Hematopoietic multipotent progenitor cell treated with erythropoietin and hydrocortisone succinate and interleukin-3 and kit ligand, for 15 days (in vitro differentiated cells): ENCODE results near the gene ZNF92.
A peak's percentile ranks its signal among the peaks of the same experiment; 100 is the strongest.
"Not testable (repeated sequence)": the region's sequence is repeated elsewhere in the genome, so short reads cannot be mapped to it uniquely, and the experiment has no call there.

Experiments used
- DNase-seq: peaks from one replicate; pipeline ENCODE4 v3.0.0-alpha.2; 2015; ENCODE audit warnings: low spot score

The ZNF92 gene

DNA sequence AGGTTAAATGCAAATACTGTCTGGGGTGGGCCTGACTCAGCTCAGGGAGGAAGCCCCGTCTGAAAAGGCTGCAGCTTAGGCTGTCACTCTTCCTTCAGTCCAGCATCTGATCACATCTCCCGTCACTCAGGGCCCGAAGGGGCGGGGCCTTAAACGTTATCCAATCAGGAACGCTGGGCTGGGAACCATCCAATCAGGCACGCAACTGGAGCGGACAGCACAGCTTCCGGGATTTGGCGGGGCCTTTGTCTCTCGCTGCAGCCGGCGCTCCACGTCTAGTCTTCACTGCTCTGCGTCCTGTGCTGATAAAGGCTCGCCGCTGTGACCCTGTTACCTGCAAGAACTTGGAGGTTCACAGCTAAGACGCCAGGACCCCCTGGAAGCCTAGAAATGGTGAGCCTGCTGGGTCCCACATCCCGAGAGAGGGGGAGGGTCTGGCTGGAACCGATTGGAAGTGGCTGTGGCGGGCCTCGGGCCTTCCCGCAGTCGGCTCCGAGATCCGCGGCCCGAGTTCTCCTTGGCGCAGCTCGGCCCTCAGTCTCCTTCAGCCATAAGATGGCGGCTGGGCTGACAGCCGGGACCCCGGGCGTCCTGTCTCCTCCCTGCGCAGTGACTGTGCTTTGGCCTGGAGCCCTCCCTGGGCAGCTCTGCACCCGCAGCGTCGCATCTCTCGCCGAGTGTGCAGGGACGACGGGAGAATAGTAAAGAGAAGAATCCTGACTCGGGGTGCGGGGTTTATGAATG lies at the start of gene ZNF92:
Gene ZNF92, plus strand, starts transcription at position 248 of the 744 bp plus-strand sequence. Its CDS starts 143 bp downstream, at position 391.
- DNase-seq = peak; percentile 94

DNA sequence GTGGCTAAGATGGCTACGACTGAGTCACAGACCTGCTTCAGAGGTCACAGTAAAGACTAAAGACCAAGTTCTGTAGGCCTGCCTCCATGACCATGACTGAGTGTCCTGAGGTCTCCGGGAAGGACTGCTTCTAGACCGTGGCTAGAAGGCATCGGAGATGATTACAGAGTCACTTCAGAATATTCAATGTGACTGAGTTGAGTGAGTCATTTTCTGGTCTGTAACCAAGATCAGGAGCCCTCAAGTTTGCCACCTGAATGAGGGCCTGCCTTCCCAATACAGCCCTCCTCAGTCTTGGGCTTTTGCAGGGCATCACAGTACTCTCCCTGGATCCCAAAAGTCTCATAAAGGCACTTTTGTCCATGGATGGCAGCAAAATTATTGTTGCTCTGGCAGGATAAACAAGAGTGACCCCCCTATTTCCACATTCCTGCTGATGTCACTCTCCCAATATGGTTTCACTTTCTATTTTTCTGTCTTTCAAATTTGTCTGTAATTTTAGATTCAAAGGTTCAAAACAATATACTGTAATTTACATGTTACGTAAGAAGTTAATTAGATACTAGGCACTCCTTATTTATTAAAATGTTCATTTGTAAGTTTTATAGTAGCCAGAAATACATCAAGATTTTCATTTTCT lies 47.7 kb upstream of the ZNF92 start:
- DNase-seq = no peak

DNA sequence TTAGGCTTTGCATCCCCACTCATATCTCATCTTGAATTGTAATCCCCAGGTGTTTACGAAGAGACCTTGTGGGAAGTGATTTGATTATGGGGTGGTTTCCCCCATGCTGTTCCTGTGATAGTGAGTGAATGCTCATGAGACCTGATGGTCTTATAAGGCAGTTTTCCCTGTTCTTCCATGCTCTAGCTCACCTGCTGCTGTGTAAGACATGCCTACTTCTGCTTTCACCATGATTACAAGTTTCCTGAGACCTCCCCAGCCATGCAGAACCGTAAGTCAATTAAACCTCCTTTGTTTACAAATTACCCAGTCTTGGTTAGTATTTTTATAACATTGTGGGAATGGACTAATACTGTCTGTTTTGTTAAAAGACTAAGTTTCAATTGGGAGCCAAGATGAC lies 35.3 kb upstream of the ZNF92 start:
- DNase-seq = no peak

- no peak for DNase-seq
These were observed 34.4 kb upstream of the ZNF92 start for GRCh38 chr7:65339257-65339656.

- no peak for DNase-seq
These were observed 30.7 kb upstream of the ZNF92 start for GRCh38 chr7:65342723-65343629.

GRCh38 chr7:65344541-65344940 lies 29.1 kb upstream of the ZNF92 start:
- DNase-seq = not testable (repeated sequence)

- DNase-seq = no peak
These were observed 19.4 kb upstream of the ZNF92 start for GRCh38 chr7:65354263-65354662.

GRCh38 chr7:65369843-65370242 lies 3.8 kb upstream of the ZNF92 start:
- no peak for DNase-seq

DNA sequence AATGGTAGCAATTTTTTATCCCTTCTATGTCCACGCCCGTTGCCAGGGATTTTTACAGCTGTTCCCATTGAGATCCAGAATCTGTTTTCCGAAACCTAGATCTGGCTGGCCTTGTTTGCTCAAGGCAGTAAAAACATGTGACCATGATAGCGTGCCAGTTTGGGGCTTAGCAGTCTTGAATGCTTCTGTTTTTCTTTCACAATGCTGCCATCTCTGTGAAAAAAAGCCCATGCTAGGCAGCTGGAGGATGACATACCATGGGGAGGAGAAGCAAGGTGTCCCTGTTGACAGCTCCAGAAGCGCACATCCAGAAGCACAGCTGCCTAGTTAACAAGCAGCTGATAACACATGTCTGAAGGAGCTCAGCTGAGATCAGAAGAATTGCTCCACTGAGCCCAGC lies 2.2 kb upstream of the ZNF92 start:
- DNase-seq = no peak

- DNase-seq = no peak
These were observed 5.7 kb downstream of the ZNF92 start for GRCh38 chr7:65379318-65379717.

GRCh38 chr7:65381742-65382141 lies 8.1 kb downstream of the ZNF92 start:
- no peak for DNase-seq

DNA sequence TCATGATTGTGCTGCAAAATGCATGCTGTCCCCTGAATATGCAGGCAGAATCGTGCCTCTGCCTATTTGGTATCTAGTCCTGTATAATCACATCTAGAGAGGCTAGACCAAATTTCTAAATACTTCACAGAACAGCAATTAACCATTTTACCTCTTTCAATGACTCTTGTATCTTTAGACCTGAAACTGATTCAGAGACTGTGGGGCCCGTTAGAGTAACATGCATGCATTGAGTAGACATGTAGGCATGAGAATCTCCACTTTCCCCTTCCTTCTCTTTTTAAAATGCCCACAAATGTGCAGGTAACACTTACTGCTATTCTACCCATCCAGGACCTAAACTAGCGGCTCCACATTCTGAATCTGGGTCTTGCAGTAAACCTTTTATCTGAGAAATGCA lies 8.8 kb downstream of the ZNF92 start:
- no peak for DNase-seq

DNA sequence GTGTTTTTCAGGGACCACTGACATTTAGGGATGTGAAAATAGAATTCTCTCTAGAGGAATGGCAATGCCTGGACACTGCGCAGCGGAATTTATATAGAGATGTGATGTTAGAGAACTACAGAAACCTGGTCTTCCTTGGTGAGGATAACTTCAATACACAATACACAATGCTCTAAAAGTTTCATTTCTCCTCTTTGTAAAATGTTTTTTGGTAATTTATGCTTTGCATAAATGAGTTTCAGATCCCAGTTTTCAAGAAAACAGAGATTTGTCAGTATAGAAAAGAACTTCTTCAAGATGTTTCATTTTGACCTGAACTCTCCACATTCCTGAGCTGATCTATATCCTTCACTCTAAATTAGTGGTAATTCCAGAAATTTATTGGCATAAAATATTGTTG lies 14.2 kb downstream of the ZNF92 start:
- no peak for DNase-seq

DNA sequence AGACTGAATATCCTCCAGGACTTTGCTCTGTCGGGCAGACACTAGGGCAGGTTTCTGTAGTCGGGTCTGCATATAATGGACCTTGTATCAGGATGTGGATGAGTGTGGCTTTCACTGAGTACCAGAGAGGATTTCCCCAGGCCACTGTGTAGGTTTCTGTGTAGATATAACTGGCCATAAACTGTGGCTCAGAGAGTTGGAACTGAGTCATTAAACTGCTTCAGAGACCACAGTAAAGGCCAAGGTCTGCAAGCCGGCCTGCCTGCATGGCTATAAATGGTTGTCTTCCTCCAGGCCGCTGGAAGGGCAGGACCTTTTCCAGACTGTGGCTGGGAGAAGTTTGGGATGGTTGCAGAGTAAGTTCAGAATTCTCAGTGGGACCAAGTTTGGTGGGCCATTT lies 16.9 kb downstream of the ZNF92 start:
- DNase-seq = no peak

DNA sequence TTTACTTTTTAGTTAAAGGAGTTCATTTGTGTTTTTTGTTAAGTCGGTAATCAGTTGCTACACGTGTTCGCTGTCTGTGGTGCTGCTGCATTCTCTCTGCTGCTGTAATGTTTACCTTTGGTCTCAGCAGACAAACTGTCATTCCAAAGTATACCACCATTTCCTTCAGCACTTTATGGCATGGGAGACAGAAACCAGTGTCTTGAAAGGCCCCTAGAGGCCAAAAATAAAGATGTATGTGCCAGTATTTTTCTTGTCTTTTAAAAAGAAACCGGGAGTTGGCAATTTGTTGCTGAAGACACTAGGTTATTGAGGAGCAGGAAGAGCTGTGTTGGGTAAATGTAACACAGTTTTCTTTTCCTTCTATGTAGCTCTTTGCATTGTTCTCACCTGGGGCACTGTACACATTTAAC lies 24.1 kb downstream of the ZNF92 start:
- no peak for DNase-seq

DNA sequence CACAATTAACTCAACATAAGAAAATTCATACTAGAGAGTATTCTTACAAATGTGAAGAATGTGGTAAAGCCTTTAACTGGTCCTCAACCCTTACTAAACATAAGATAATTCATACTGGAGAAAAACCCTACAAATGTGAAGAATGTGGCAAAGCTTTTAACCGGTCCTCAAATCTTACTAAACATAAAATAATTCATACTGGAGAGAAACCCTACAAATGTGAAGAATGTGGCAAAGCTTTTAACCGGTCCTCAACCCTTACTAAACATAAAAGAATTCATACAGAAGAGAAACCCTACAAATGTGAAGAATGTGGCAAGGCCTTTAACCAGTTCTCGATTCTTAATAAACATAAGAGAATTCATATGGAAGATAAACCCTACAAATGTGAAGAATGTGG lies 25.0 kb downstream of the ZNF92 start:
- DNase-seq = not testable (repeated sequence)

GRCh38 chr7:65399101-65399500 lies 25.4 kb downstream of the ZNF92 start:
- DNase-seq = not testable (repeated sequence)

DNA sequence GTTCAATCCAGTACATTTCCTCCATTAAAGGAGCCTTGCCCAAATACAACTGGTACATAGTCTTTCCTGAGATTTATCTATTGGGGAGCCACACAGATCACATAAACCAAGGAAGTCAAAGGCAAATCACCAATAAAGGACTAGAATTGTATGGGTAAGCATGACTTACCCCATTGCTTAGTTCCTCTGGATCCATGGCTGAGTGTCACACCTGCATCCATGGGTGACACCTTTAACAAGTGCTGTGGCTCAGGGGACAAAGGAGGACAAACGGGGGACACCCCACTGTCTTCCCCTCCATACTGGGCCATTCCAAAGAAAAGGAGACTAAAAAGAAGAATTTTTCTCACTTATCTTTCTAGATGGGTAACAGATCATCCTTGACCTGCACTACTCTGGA lies 30.4 kb downstream of the ZNF92 start:
- DNase-seq = no peak

DNA sequence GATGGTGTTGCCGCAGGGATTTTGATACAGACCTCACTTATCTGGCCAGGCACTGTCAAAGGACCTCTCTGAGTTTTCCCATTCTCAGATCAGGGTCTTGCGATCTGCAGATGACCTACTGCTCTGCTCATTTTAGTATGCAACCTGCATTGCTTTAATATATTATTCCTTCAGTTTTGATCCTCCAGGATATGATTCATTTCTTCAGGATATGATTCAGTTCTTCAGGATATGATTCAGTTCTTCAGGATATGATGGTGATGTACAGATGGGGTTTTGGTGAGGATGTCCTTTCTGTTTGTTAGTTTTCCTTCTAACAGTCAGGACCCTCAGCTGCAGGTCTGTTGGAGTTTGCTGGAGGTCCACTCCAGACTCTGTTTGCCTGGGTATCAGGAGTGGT lies 33.1 kb downstream of the ZNF92 start:
- not testable (repeated sequence) for DNase-seq

- no peak for DNase-seq
These were observed 35.7 kb downstream of the ZNF92 start for GRCh38 chr7:65409363-65409762.

GRCh38 chr7:65411249-65411648 lies 37.6 kb downstream of the ZNF92 start:
- DNase-seq = no peak

- DNase-seq = no peak
These were observed 49.0 kb downstream of the ZNF92 start for GRCh38 chr7:65422670-65423069.

- not testable (repeated sequence) for DNase-seq
These were observed 49.6 kb downstream of the ZNF92 start for GRCh38 chr7:65423286-65423685.
